H4 (cell line): ENCODE data around the gene CD52. TPM values are rescaled to one million over a fixed set of nuclear protein-coding genes. Genes with fewer than 3 reads are reported as not detected.
"Not testable (repeated sequence)": the region's sequence is repeated elsewhere in the genome, so short reads cannot be mapped to it uniquely, and the experiment has no call there.

Source experiments
- DNase-seq: peaks from one replicate; pipeline ENCODE4 v3.0.0-alpha.2; 2015; ENCODE audit warnings: low spot score
- total RNA-seq: library from RNA; depleted of rRNA; stranded (reverse); fragments of >200 nt; shearing (Covaris generic); gene quantifications from 2 replicates; pipeline ENCODE4 v1.2.3, GENCODE V29; 2014

CD52 gene
- total RNA-seq, 1 experiment from 2014 or later: 3.0 TPM

GRCh38 chr1:26284597-26285347 is 33.0 kb upstream of the CD52 start:
- DNase-seq: peak; percentile 97

- DNase-seq: no peak
Measured at GRCh38 chr1:26285366-26286063, 32.2 kb upstream of the CD52 start.

- DNase-seq: no peak
Measured at GRCh38 chr1:26286064-26286416, 31.7 kb upstream of the CD52 start.

- no peak for DNase-seq
Measured at GRCh38 chr1:26287033-26287711, 30.6 kb upstream of the CD52 start.

GRCh38 chr1:26287811-26288210 is 29.9 kb upstream of the CD52 start:
- no peak for DNase-seq

- no peak for DNase-seq
Measured at GRCh38 chr1:26288311-26288941, 29.3 kb upstream of the CD52 start.

- DNase-seq: no peak
Measured at GRCh38 chr1:26289158-26290059, 28.3 kb upstream of the CD52 start.

GRCh38 chr1:26290122-26290881 is 27.5 kb upstream of the CD52 start:
- DNase-seq: no peak

GRCh38 chr1:26290882-26291261 is 26.9 kb upstream of the CD52 start:
- DNase-seq: no peak

- DNase-seq: no peak
Measured at GRCh38 chr1:26291433-26291832, 26.3 kb upstream of the CD52 start.

- DNase-seq: no peak
Measured at GRCh38 chr1:26291939-26292338, 25.8 kb upstream of the CD52 start.

- not testable (repeated sequence) for DNase-seq
Measured at GRCh38 chr1:26292735-26293134, 25.0 kb upstream of the CD52 start.

GRCh38 chr1:26293911-26294463 is 23.8 kb upstream of the CD52 start:
- no peak for DNase-seq

- no peak for DNase-seq
Measured at GRCh38 chr1:26295194-26296138, 22.3 kb upstream of the CD52 start.

GRCh38 chr1:26296340-26297056 is 21.3 kb upstream of the CD52 start:
- no peak for DNase-seq

- no peak for DNase-seq
Measured at GRCh38 chr1:26297057-26297790, 20.5 kb upstream of the CD52 start.

- no peak for DNase-seq
Measured at GRCh38 chr1:26297791-26298124, 20.0 kb upstream of the CD52 start.
